HEK293T (cell line): Measurements from ENCODE around the gene SNRNP70.
"Not testable (repeated sequence)": the region's sequence is repeated elsewhere in the genome, so short reads cannot be mapped to it uniquely, and the experiment has no call there.

ENCODE experiments used
- CTCF ChIA-PET: fragments of 350-600 bp; formaldehyde crosslinking; extraction: SDS; loops from one replicate; lab custom pipeline; 2021; ENCODE audit warnings: antibody characterized with exemption, inconsistent platforms; lab: Yijun Ruan, JAX
- POLR2A ChIA-PET: fragments of 350-600 bp; formaldehyde crosslinking; extraction: SDS; loops from one replicate; lab custom pipeline; 2020; ENCODE audit warnings: antibody characterized with exemption, inconsistent platforms; lab: Yijun Ruan, JAX
- DNase-seq: peaks from one replicate; pipeline ENCODE4 v3.0.0; 2012; ENCODE audit warnings: mixed read lengths; ENCODE audit errors: extremely low spot score
- ARNT ChIP-seq: fragments of 450-650 bp; IDR thresholded peaks from 2 replicates; pipeline ENCODE4 v1.6.1; 2017; ENCODE audit warnings: mild to moderate bottlenecking
- BHLHE40 ChIP-seq: fragments of 450-650 bp; IDR thresholded peaks from 2 replicates; pipeline ENCODE4 v1.6.1; 2016; ENCODE audit warnings: mild to moderate bottlenecking, moderate library complexity, borderline replicate concordance
- CTBP1 ChIP-seq: fragments of 450-650 bp; IDR thresholded peaks from 2 replicates; pipeline ENCODE4 v1.6.1; 2016; ENCODE audit warnings: borderline replicate concordance
- ELF4 ChIP-seq: fragments of 450-650 bp; IDR thresholded peaks from 2 replicates; pipeline ENCODE4 v1.6.1; 2017; ENCODE audit warnings: antibody characterized with exemption
- FOXA1 ChIP-seq: fragments of 450-650 bp; IDR thresholded peaks from 2 replicates; pipeline ENCODE4 v1.6.1; 2016; ENCODE audit warnings: mild to moderate bottlenecking
- FOXK2 ChIP-seq: fragments of 450-650 bp; IDR thresholded peaks from 2 replicates; pipeline ENCODE4 v1.6.1; 2016; ENCODE audit warnings: mild to moderate bottlenecking
- FOXM1 ChIP-seq: fragments of 450-650 bp; IDR thresholded peaks from 2 replicates; pipeline ENCODE4 v1.6.1; 2017; ENCODE audit warnings: mild to moderate bottlenecking, borderline replicate concordance
- HDGF ChIP-seq: fragments of 450-650 bp; IDR thresholded peaks from 2 replicates; pipeline ENCODE4 v1.6.1; 2017; ENCODE audit warnings: antibody characterized with exemption, borderline replicate concordance
- L3MBTL2 ChIP-seq: fragments of 450-650 bp; conservative IDR thresholded peaks from 2 replicates; pipeline ENCODE4 v1.6.1; 2016; ENCODE audit warnings: mild to moderate bottlenecking
- LEF1 ChIP-seq: fragments of 450-650 bp; IDR thresholded peaks from 2 replicates; pipeline ENCODE4 v1.6.1; 2017; ENCODE audit warnings: mild to moderate bottlenecking, borderline replicate concordance
- NFRKB ChIP-seq: fragments of 450-650 bp; IDR thresholded peaks from 2 replicates; pipeline ENCODE4 v1.6.1; 2016; ENCODE audit warnings: mild to moderate bottlenecking, moderate library complexity
- PKNOX1 ChIP-seq: fragments of 450-650 bp; IDR thresholded peaks from 2 replicates; pipeline ENCODE4 v1.6.1; 2016
- SP1 ChIP-seq: fragments of 450-650 bp; IDR thresholded peaks from 2 replicates; pipeline ENCODE4 v1.6.1; 2017
- SUZ12 ChIP-seq: fragments of 450-650 bp; IDR thresholded peaks from 2 replicates; pipeline ENCODE4 v1.6.1; 2016; ENCODE audit warnings: mild to moderate bottlenecking
- TARDBP ChIP-seq: fragments of 450-650 bp; IDR thresholded peaks from 2 replicates; pipeline ENCODE4 v1.6.1; 2016
- ZNF384 ChIP-seq: fragments of 450-650 bp; IDR thresholded peaks from 2 replicates; pipeline ENCODE4 v1.6.1; 2016

Gene SNRNP70

GRCh38 chr19:49142866-49143335 lies 57.6 kb downstream of the SNRNP70 start:
- peak; percentile 73; the same call in 1 of the 2 replicates for TF ChIP-seq HDGF
- TF ChIP-seq ELF4, result no peak
- TF ChIP-seq L3MBTL2, result 0 out of 2 replicates have a peak, but pooled peaks have one; percentile 49
- CTCF ChIA-PET, result interaction anchor here (0.7 to 0.9 kb wide), 2 partner anchors 48 to 150 kb away, joined by 3 read pairs; partner anchors contain the start of genes GYS1 and RUVBL2
- POLR2A ChIA-PET, result interaction anchor here (0.9 to 1.3 kb wide), 3 partner anchors 13 to 25 kb away, joined by 4 to 7 read pairs (median 5); no protein-coding TSS in a partner anchor
- DNase-seq, result peak; percentile 89

GRCh38 chr19:49145573-49146407 lies 60.5 kb downstream of the SNRNP70 start:
- CTCF ChIA-PET, result interaction anchor here (0.7 to 1.6 kb wide), 8 partner anchors 17 to 96 kb away, joined by 3 to 6 read pairs (median 4); no protein-coding TSS in a partner anchor
- DNase-seq, result peak; percentile 74
- POLR2A ChIA-PET, result no interaction called here
- TF ChIP-seq ZNF384, result no peak
- no peak for TF ChIP-seq ARNT
- TF ChIP-seq TARDBP, result no peak
- TF ChIP-seq BHLHE40, result no peak; the same call in 1 of the 2 replicates
- TF ChIP-seq L3MBTL2, result peak; percentile 49

GRCh38 chr19:49146408-49146770 lies 61.1 kb downstream of the SNRNP70 start:
- POLR2A ChIA-PET, DNase-seq: not testable (repeated sequence)
- CTCF ChIA-PET, result interaction anchor here (0.5 to 1.6 kb wide), 8 partner anchors 18 to 368 kb away, joined by 3 to 6 read pairs (median 4); no protein-coding TSS in a partner anchor

GRCh38 chr19:49148044-49148682 lies 62.9 kb downstream of the SNRNP70 start:
- POLR2A ChIA-PET, result interaction anchor here (2.0 to 2.4 kb wide), 3 partner anchors 20 to 50 kb away, joined by 8 to 16 read pairs (median 11); partner anchors contain the start of gene LIN7B
- CTCF ChIA-PET, result interaction anchor here (1.0 to 2.7 kb wide), 2 partner anchors 50 to 51 kb away, joined by 6 to 11 read pairs; no protein-coding TSS in a partner anchor
- TF ChIP-seq BHLHE40 (no peak), ELF4 (no peak), FOXM1 (no peak)

GRCh38 chr19:49148784-49149651 lies 63.8 kb downstream of the SNRNP70 start:
- no peak for TF ChIP-seq PKNOX1
- no peak for TF ChIP-seq TARDBP
- no peak for TF ChIP-seq HDGF
- no peak for TF ChIP-seq FOXM1
- TF ChIP-seq FOXA1, result no peak
- TF ChIP-seq FOXK2, result no peak
- no peak for TF ChIP-seq CTBP1
- no peak for TF ChIP-seq LEF1
- TF ChIP-seq L3MBTL2, result no peak
- TF ChIP-seq NFRKB, result no peak
- no peak for TF ChIP-seq SP1
- TF ChIP-seq ARNT, result no peak
- no peak for TF ChIP-seq ZNF384
- ChIA-PET POLR2A (interaction anchor here (1.0 to 2.4 kb wide), 6 partner anchors 21 to 156 kb away, joined by 3 to 16 read pairs (median 8); partner anchors contain the start of genes GYS1, LIN7B and RUVBL2), CTCF (interaction anchor here (1.0 to 2.7 kb wide), 3 partner anchors 50 to 51 kb away, joined by 5 to 11 read pairs (median 6); no protein-coding TSS in a partner anchor)
- DNase-seq, result peak; percentile 93

More at GRCh38 chr19:49148044-49148682, 62.9 kb downstream of the SNRNP70 start:
- DNase-seq, result no peak

GRCh38 chr19:49149652-49150105 lies 64.4 kb downstream of the SNRNP70 start:
- ChIA-PET CTCF (interaction anchor here (1.0 to 2.7 kb wide), 3 partner anchors 49 to 150 kb away, joined by 3 to 11 read pairs (median 5); no protein-coding TSS in a partner anchor), POLR2A (interaction anchor here (1.0 to 2.3 kb wide), 9 partner anchors 10 to 156 kb away, joined by 3 to 16 read pairs (median 4); partner anchors contain the start of genes GYS1, LIN7B and RUVBL2)
- TF ChIP-seq FOXK2 (no peak), ZNF384 (no peak), ARNT (no peak), TARDBP (no peak), CTBP1 (no peak), FOXA1 (no peak), PKNOX1 (no peak), FOXM1 (peak; percentile 93), SUZ12 (no peak), LEF1 (no peak), L3MBTL2 (peak; percentile 80), ELF4 (no peak), BHLHE40 (peak; percentile 84), NFRKB (no peak), HDGF (no peak), SP1 (no peak)
- peak; percentile 68 for DNase-seq
